ENCODE data around the gene RALGPS1. TPM values are rescaled to one million over a fixed set of nuclear protein-coding genes. Genes with fewer than 3 reads are reported as not detected.

Gene RALGPS1
- total and polyA plus RNA-seq, 10 donors: 2.5 to 27.3 (median 14.1) TPM

GRCh38 chr9:127128341-127129072 is 213.9 kb downstream of the RALGPS1 start:
- 74 to 84% (median 78%) methylated on average over 9 of the region's 9 CpGs for WGBS, 5 donors
- no peak for DNase-seq
- peak overlapping the region in 5 of 8 donors; percentile 23 to 43 (median 31) for H3K27ac ChIP-seq
- no peaks in the 10 kb centered on the region for H3K36me3 ChIP-seq
- no peak for TF ChIP-seq CTCF (IDR thresholded peaks at IDR 0.05 in 8 of 11, conservative IDR thresholded peaks at IDR 0.05 in 3 of 11)
- peak in 2 of 3 donors; percentile 33 to 62 for TF ChIP-seq POLR2AphosphoS5 (IDR thresholded peaks at IDR 0.05)
- peaks cover under 1 to 38% (median 21%) of the 10 kb centered on the region in 6 donors for H3K4me1 ChIP-seq
- H3K27me3 ChIP-seq (replicated peaks in 1 of 7): no peaks in the 10 kb centered on the region
- intact Hi-C loops (cut with DNase I; ENCODE audit: low total_unique reads): no loop called here
- no peaks in the 10 kb centered on the region for H3K9me3 ChIP-seq
- no peak overlapping the region for H3K4me3 ChIP-seq

GRCh38 chr9:127129073-127129717 is 214.6 kb downstream of the RALGPS1 start:
- intact Hi-C loops (cut with DNase I; ENCODE audit: low total_unique reads): no loop called here

GRCh38 chr9:127129718-127130085 is 215.1 kb downstream of the RALGPS1 start:
- peak overlapping the region in 1 of 8 donors; percentile 25 for H3K27ac ChIP-seq
- no peak for DNase-seq
- intact Hi-C loops (cut with DNase I; ENCODE audit: low total_unique reads): no loop called here

More at GRCh38 chr9:127129073-127129717, 214.6 kb downstream of the RALGPS1 start:
- Histone ChIP-seq H3K27ac (peak overlapping the region in 4 of 8 donors; percentile 23 to 43 (median 32)), H3K36me3 (no peaks in the 10 kb centered on the region), H3K4me1 (peaks cover 0 to 31% (median 15%) of the 10 kb centered on the region in 6 donors), H3K9me3 (no peaks in the 10 kb centered on the region), H3K4me3 (no peak overlapping the region), H3K27me3 (replicated peaks in 1 of 7) (no peaks in the 10 kb centered on the region)
- no peak for TF ChIP-seq CTCF (IDR thresholded peaks at IDR 0.05 in 8 of 11, conservative IDR thresholded peaks at IDR 0.05 in 3 of 11)
- no peak for TF ChIP-seq POLR2A (IDR thresholded peaks at IDR 0.05)
- no peak for TF ChIP-seq POLR2AphosphoS5 (IDR thresholded peaks at IDR 0.05)
- DNase-seq: no peak
- WGBS, 5 donors: 79 to 91% (median 88%) methylated on average over 5 of the region's 5 CpGs

More at GRCh38 chr9:127129718-127130085, 215.1 kb downstream of the RALGPS1 start:
- WGBS, 5 donors: 59 to 86% (median 66%) methylated on average over 3 of the region's 3 CpGs
- H3K4me3 ChIP-seq: no peak overlapping the region
- peaks cover 0 to 31% (median 13%) of the 10 kb centered on the region in 6 donors for H3K4me1 ChIP-seq
- H3K9me3 ChIP-seq: no peaks in the 10 kb centered on the region
- H3K36me3 ChIP-seq: no peaks in the 10 kb centered on the region
- TF ChIP-seq POLR2A (IDR thresholded peaks at IDR 0.05): no peak
- TF ChIP-seq POLR2AphosphoS5 (IDR thresholded peaks at IDR 0.05): no peak
- no peak for TF ChIP-seq CTCF (IDR thresholded peaks at IDR 0.05 in 8 of 11, conservative IDR thresholded peaks at IDR 0.05 in 3 of 11)
- H3K27me3 ChIP-seq (replicated peaks in 1 of 7): no peaks in the 10 kb centered on the region
